HS-27A (cell line): Measurements from ENCODE around the gene ADRB2.
"Not testable (repeated sequence)": the region's sequence is repeated elsewhere in the genome, so short reads cannot be mapped to it uniquely, and the experiment has no call there.

Source experiments
- DNase-seq: peaks from one replicate; pipeline ENCODE4 v3.0.0-alpha.2; 2012; ENCODE audit warnings: low read depth, missing footprints

Gene ADRB2

GRCh38 chr5:148856009-148856367 is 29.6 kb downstream of the ADRB2 start:
- DNase-seq, result no peak

DNA sequence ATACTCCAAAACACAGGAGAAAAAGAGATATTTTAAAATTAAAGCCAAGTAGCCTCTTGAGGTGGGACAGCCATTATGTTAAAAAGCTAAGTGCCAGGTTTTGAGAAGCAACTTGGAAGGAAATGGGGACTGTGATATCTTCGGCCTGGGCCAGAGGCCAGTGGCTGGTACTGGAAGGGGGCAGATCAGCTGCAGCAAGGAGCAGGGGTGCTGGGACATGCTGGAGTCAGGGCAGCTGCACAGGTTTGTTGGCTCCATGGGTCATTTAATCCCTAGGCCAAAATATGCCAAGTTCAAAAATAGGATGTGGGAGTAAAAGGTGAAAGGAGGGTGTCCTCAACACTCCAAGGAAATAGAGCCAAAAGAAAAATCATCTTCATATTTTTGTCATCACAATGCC is 30.0 kb downstream of the ADRB2 start:
- no peak for DNase-seq

DNA sequence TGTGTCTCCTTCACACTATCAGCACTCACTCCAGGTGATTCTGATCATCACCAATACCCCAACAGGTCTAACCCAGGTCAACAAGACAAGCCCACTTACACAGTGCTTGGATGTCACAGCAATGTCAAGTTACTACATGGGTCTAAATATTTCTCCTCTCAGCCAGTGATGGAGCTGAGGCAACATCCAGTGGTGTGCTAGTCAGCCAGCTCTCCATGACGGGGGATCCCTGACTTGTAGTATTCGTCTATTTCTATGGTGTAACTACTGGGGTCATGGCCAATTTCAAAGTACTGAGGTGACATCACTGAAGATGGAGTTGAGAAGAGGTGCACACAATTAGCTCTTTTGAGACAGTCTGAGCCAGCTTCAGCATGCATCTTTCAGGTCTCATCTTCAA is 31.1 kb downstream of the ADRB2 start:
- no peak for DNase-seq

GRCh38 chr5:148858106-148858505 is 31.7 kb downstream of the ADRB2 start:
- DNase-seq, result peak; percentile 56

DNA sequence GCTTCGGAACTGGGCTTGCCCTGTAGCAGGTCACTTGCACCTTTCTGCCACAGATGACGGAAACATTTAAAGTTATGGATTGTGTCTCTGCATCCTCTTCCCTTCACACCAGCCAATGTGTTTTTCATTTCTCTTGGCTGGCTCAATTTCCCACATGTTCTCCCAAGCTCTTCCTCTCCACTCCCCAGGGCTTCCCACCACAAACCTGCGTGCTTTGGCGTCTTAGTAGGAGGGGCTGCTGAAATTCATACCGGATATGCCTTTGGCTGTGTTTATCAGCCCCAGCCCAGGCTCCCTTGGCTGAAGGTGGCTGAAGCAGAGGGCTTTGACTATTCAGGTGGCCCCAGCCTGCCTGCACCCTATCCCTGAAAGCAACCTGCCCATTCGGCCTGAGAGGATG is 32.1 kb downstream of the ADRB2 start:
- DNase-seq, result no peak

- no peak for DNase-seq
Measured at GRCh38 chr5:148859703-148860102, 33.3 kb downstream of the ADRB2 start.

- no peak for DNase-seq
Measured at GRCh38 chr5:148860599-148860998, 34.2 kb downstream of the ADRB2 start.

- no peak for DNase-seq
Measured at GRCh38 chr5:148861088-148861487, 34.7 kb downstream of the ADRB2 start.

DNA sequence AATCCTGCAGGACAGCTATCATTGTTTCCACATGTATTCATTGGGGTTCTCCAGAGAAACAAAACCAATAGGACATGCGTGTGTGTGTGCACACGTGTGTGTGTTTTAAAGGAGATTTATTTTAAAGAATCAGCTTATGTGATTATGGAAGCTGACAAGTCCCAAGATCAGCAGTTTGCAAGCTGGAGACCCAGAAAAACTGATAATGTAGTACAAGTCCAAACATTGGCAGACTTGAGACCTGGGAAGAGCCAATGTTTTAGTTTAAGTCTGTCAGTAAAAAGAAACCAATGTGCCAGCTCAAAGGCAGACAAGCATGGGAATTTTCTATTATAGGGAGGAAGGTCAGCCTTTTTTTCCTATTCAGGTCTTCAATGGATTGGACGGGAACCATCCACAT is 35.3 kb downstream of the ADRB2 start:
- DNase-seq, result no peak

DNA sequence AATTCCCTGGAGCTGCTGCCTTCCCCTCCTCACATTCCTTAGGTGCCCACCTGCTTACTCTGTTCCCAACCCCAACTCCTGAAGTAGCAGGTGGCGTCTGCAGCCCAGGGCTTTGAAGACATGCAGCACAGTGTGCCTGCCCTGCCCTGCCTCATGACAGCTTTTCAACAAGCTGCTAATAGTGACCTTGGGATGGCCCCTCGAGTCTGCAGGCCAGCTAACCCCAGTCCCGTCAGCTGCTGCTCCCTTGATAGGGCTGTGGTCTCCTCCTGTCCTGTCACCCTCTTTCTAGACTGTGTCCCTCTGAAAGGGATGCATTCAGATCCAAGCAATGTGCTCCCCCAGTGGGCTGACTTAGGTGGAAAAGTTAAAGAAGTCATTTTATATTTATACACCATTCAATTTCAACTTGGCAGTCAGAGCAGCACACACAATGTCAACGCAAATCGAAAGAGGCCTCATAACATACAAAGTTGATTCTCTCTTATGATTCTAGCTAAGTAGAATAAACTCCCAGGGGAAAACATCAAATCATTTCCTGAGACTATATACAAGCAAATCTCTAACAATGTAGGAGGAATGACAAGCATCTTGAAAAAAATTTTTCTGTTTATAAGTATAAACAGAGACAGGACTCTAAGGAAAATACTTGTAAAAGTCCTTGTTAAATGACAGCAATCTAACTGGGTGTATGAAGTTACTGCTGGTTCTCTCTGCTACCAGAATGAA is 37.9 kb downstream of the ADRB2 start:
- no peak for DNase-seq

DNA sequence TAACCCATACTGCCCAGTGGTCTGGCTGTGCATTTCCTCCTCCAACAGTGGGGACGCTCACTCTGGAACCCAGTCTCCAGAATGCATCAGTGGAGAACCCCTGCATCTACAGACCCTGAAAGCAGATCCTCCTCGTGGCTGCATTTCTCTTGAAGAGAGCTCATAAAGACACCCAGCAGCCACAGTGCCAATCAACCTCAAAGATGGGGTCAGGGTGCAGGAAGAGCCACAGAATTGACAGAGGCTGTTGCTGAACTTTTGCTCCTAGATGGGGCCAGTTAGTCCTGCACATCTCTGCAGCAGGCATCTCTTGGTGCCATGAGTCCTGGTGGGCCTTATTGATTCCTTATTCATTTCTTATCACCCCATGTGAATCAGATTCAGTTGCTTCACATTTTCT is 39.6 kb downstream of the ADRB2 start:
- no peak for DNase-seq

- DNase-seq, result no peak
Measured at GRCh38 chr5:148873120-148873519, 46.7 kb downstream of the ADRB2 start.

DNA sequence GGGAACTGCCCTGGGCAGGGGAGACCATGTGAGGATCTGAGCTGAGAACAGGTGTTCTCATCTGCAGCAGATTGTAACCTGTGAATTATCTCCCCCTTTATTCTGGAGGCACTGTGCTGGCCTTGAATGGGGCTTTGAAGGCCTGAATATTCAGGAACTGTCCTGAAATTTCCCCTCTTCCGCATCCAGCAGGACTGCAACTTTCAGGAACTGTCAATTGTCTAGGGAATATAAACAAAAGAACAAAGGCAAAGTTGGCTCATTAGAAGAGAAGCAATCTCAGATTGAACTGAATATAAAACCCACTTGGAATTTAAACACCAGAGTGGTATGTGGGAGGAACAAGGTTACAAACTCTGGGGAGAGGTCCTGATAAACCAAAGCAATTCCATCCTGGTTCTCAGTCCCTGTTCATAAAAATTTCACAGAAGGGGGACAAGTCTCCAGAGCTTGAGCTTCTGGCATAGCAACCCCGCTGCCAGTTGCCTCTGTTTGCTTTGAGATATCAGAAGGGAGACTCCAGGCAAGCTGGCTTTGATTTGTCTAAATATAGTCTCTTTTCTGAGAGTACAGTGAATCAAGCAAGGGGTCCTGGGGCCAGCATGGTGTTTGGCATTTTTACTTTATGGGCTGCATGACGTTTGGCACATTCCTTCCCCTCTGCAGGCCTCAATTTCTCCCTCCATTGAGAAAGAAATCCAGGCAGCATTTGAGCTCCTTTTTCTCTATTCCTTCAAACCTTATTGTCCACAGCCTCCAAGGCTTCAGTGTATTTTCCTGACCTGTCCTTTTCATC is 47.5 kb downstream of the ADRB2 start:
- DNase-seq, result no peak

DNA sequence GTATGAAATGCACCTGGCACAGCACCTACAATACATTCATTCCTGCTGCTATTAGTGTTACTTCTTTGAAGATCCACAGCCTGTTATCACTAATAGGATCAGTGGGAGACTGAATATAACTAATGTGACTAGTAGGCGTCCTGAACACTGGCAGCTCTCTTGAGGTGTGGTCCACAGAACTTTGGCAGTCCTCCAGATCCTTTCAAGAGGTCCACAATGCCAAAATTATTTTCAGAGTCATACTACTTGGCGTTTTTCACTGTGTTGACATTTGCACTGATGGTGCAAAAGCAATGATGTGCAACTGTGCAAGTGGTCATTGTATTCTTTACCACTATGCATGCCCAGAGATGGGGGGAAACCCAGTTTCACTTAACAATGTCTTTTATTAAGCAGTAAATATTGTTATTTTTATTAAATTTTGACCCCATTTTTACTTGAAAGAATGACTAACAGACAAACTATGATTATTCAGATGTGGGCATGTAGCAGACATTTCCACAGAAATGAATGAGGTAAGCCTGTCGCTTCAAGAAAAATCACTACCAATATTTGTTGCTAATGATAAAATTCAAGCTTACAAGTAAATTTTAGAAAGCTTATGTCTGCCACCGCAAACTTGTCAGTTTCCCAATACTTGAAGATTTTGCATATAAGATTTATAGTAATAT is 48.9 kb downstream of the ADRB2 start:
- peak; percentile 43 for DNase-seq

GRCh38 chr5:148877436-148877835 is 51.0 kb downstream of the ADRB2 start:
- DNase-seq, result not testable (repeated sequence)
